ENCODE results near the gene TTC17.
"Not testable (repeated sequence)": the region's sequence is repeated elsewhere in the genome, so short reads cannot be mapped to it uniquely, and the experiment has no call there.

TTC17 gene

GRCh38 chr11:43440486-43440885 is 81.8 kb downstream of the TTC17 start:
- DNase-seq (ENCODE audit: low read depth, low spot score), result no peak
- no peak overlapping the region for H3K4me3 ChIP-seq (ENCODE audit: low read length)

GRCh38 chr11:43443811-43444210 is 85.1 kb downstream of the TTC17 start:
- no peak overlapping the region for H3K4me3 ChIP-seq (ENCODE audit: low read length)
- no peak for DNase-seq (ENCODE audit: low read depth, low spot score)

- H3K4me3 ChIP-seq (ENCODE audit: low read length), result no peak overlapping the region
- peak; percentile 58 for DNase-seq (ENCODE audit: low read depth, low spot score)
These were observed 88.4 kb downstream of the TTC17 start for GRCh38 chr11:43447151-43447550.

GRCh38 chr11:43458486-43458885 is 99.8 kb downstream of the TTC17 start:
- DNase-seq (ENCODE audit: low read depth, low spot score), result no peak
- H3K4me3 ChIP-seq (ENCODE audit: low read length), result no peak overlapping the region

GRCh38 chr11:43459246-43459645 is 100.5 kb downstream of the TTC17 start:
- no peak for DNase-seq (ENCODE audit: low read depth, low spot score)
- H3K4me3 ChIP-seq (ENCODE audit: low read length), result no peak overlapping the region

GRCh38 chr11:43462359-43462758 is 103.6 kb downstream of the TTC17 start:
- DNase-seq (ENCODE audit: low read depth, low spot score), result no peak

GRCh38 chr11:43467958-43468357 is 109.2 kb downstream of the TTC17 start:
- no peak for DNase-seq (ENCODE audit: low read depth, low spot score)
- no peak overlapping the region for H3K4me3 ChIP-seq (ENCODE audit: low read length)

More at GRCh38 chr11:43462359-43462758, 103.6 kb downstream of the TTC17 start:
- H3K4me3 ChIP-seq (ENCODE audit: low read length), result no peak overlapping the region

- DNase-seq (ENCODE audit: low read depth, low spot score), result not testable (repeated sequence)
These were observed 118.8 kb downstream of the TTC17 start for GRCh38 chr11:43477491-43477890.

GRCh38 chr11:43486141-43486540 is 127.4 kb downstream of the TTC17 start:
- H3K4me3 ChIP-seq (ENCODE audit: low read length), result no peak overlapping the region
- no peak for DNase-seq (ENCODE audit: low read depth, low spot score)

More at GRCh38 chr11:43477491-43477890, 118.8 kb downstream of the TTC17 start:
- not testable (repeated sequence) for H3K4me3 ChIP-seq (ENCODE audit: low read length)

GRCh38 chr11:43489869-43490465 is 131.2 kb downstream of the TTC17 start:
- DNase-seq (ENCODE audit: low read depth, low spot score), result no peak
- H3K4me3 ChIP-seq (ENCODE audit: low read length), result no peak overlapping the region

- no peak for DNase-seq (ENCODE audit: low read depth, low spot score)
- H3K4me3 ChIP-seq (ENCODE audit: low read length), result no peak overlapping the region
These were observed 134.0 kb downstream of the TTC17 start for GRCh38 chr11:43492701-43493100.

- no peak for DNase-seq (ENCODE audit: low read depth, low spot score)
These were observed 134.7 kb downstream of the TTC17 start for GRCh38 chr11:43493431-43493830.

GRCh38 chr11:43497144-43497543 is 138.4 kb downstream of the TTC17 start:
- no peak for DNase-seq (ENCODE audit: low read depth, low spot score)

More at GRCh38 chr11:43493431-43493830, 134.7 kb downstream of the TTC17 start:
- no peak overlapping the region for H3K4me3 ChIP-seq (ENCODE audit: low read length)

GRCh38 chr11:43498561-43498960 is 139.8 kb downstream of the TTC17 start:
- no peak for DNase-seq (ENCODE audit: low read depth, low spot score)
- H3K4me3 ChIP-seq (ENCODE audit: low read length), result no peak overlapping the region

More at GRCh38 chr11:43497144-43497543, 138.4 kb downstream of the TTC17 start:
- H3K4me3 ChIP-seq (ENCODE audit: low read length), result no peak overlapping the region

GRCh38 chr11:43503417-43503816 is 144.7 kb downstream of the TTC17 start:
- no peak for DNase-seq (ENCODE audit: low read depth, low spot score)
- H3K4me3 ChIP-seq (ENCODE audit: low read length), result no peak overlapping the region

- no peak for DNase-seq (ENCODE audit: low read depth, low spot score)
- H3K4me3 ChIP-seq (ENCODE audit: low read length), result no peak overlapping the region
These were observed 145.7 kb downstream of the TTC17 start for GRCh38 chr11:43504316-43504950.

- H3K4me3 ChIP-seq (ENCODE audit: low read length), result no peak overlapping the region
- DNase-seq (ENCODE audit: low read depth, low spot score), result no peak
These were observed 146.5 kb downstream of the TTC17 start for GRCh38 chr11:43505171-43505570.

- H3K4me3 ChIP-seq (ENCODE audit: low read length), result no peak overlapping the region
- DNase-seq (ENCODE audit: low read depth, low spot score), result no peak
These were observed 148.5 kb downstream of the TTC17 start for GRCh38 chr11:43507171-43507570.

- no peak overlapping the region for H3K4me3 ChIP-seq (ENCODE audit: low read length)
- no peak for DNase-seq (ENCODE audit: low read depth, low spot score)
These were observed 149.8 kb downstream of the TTC17 start for GRCh38 chr11:43508511-43508918.

GRCh38 chr11:43511959-43512358 is 153.2 kb downstream of the TTC17 start:
- H3K4me3 ChIP-seq (ENCODE audit: low read length), result no peak overlapping the region
- DNase-seq (ENCODE audit: low read depth, low spot score), result no peak

- no peak for DNase-seq (ENCODE audit: low read depth, low spot score)
- H3K4me3 ChIP-seq (ENCODE audit: low read length), result no peak overlapping the region
These were observed 156.4 kb downstream of the TTC17 start for GRCh38 chr11:43515090-43515489.
